ENCODE data around the gene MGME1. TPM values are rescaled to one million over a fixed set of nuclear protein-coding genes. Genes with fewer than 3 reads are reported as not detected.
A peak's percentile ranks its signal among the peaks of the same experiment; 100 is the strongest.

Gene MGME1
- total and polyA plus RNA-seq, 2 donors: 22.9 to 23.1 TPM

- Histone ChIP-seq H3K4me1 (ENCODE audit: control insufficient read depth in 2 of 2, insufficient read depth in 2 of 2, low read length in 2 of 2) (peaks cover 0 to 27% of the 10 kb centered on the region in 2 donors), H3K9me3 (ENCODE audit: control insufficient read depth in 2 of 2, insufficient read depth in 1 of 2, low read length in 1 of 2) (no peaks in the 10 kb centered on the region), H3K27ac (ENCODE audit: low read depth in 1 of 2, low read length in 1 of 2) (peak overlapping the region in 1 of 2 donors; percentile 15), H3K27me3 (ENCODE audit: control insufficient read depth in 2 of 2, insufficient read depth in 1 of 2, low read length in 1 of 2) (no peaks in the 10 kb centered on the region), H3K36me3 (ENCODE audit: control insufficient read depth in 2 of 2, insufficient read depth in 2 of 2, low read length in 1 of 2) (peaks cover 20 to 39% of the 10 kb centered on the region in 2 donors), H3K4me3 (ENCODE audit: low read length in 2 of 2) (no peak overlapping the region)
- WGBS: 16% methylated on average over 13 of the region's 13 CpGs
- DNase-seq (ENCODE audit: low read depth in 6 of 9, low spot score in 9 of 9): peak; percentile 36 to 81 (median 58)
Observed at GRCh38 chr20:17938871-17939619, 29.8 kb upstream of the MGME1 start.

GRCh38 chr20:17939622-17940223, 29.1 kb upstream of the MGME1 start:
- H3K36me3 ChIP-seq (ENCODE audit: control insufficient read depth in 2 of 2, insufficient read depth in 2 of 2, low read length in 1 of 2): peaks cover 20 to 45% of the 10 kb centered on the region in 2 donors
- no peak overlapping the region for H3K27ac ChIP-seq (ENCODE audit: low read depth in 1 of 2, low read length in 1 of 2)
- H3K27me3 ChIP-seq (ENCODE audit: control insufficient read depth in 2 of 2, insufficient read depth in 1 of 2, low read length in 1 of 2): no peaks in the 10 kb centered on the region
- peaks cover 0 to 27% of the 10 kb centered on the region in 2 donors for H3K4me1 ChIP-seq (ENCODE audit: control insufficient read depth in 2 of 2, insufficient read depth in 2 of 2, low read length in 2 of 2)
- H3K9me3 ChIP-seq (ENCODE audit: control insufficient read depth in 2 of 2, insufficient read depth in 1 of 2, low read length in 1 of 2): no peaks in the 10 kb centered on the region
- DNase-seq (ENCODE audit: low read depth in 6 of 9, low spot score in 9 of 9): no peak
- 83% methylated on average over 7 of the region's 7 CpGs for WGBS
- no peak overlapping the region for H3K4me3 ChIP-seq (ENCODE audit: low read length in 2 of 2)

GRCh38 chr20:17940224-17940971, 28.4 kb upstream of the MGME1 start:
- peaks cover 25 to 51% of the 10 kb centered on the region in 2 donors for H3K36me3 ChIP-seq (ENCODE audit: control insufficient read depth in 2 of 2, insufficient read depth in 2 of 2, low read length in 1 of 2)

GRCh38 chr20:17941087-17941825, 27.6 kb upstream of the MGME1 start:
- peaks cover 32 to 60% of the 10 kb centered on the region in 2 donors for H3K36me3 ChIP-seq (ENCODE audit: control insufficient read depth in 2 of 2, insufficient read depth in 2 of 2, low read length in 1 of 2)
- H3K4me3 ChIP-seq (ENCODE audit: low read length in 2 of 2): no peak overlapping the region
- H3K27ac ChIP-seq (ENCODE audit: low read depth in 1 of 2, low read length in 1 of 2): no peak overlapping the region
- DNase-seq (ENCODE audit: low read depth in 6 of 9, low spot score in 9 of 9): no peak
- H3K27me3 ChIP-seq (ENCODE audit: control insufficient read depth in 2 of 2, insufficient read depth in 1 of 2, low read length in 1 of 2): no peaks in the 10 kb centered on the region
- no peaks in the 10 kb centered on the region for H3K9me3 ChIP-seq (ENCODE audit: control insufficient read depth in 2 of 2, insufficient read depth in 1 of 2, low read length in 1 of 2)
- H3K4me1 ChIP-seq (ENCODE audit: control insufficient read depth in 2 of 2, insufficient read depth in 2 of 2, low read length in 2 of 2): peaks cover 0 to 23% of the 10 kb centered on the region in 2 donors
- 92% methylated on average over 10 of the region's 10 CpGs for WGBS

More at GRCh38 chr20:17940224-17940971, 28.4 kb upstream of the MGME1 start:
- no peak overlapping the region for H3K4me3 ChIP-seq (ENCODE audit: low read length in 2 of 2)
- no peaks in the 10 kb centered on the region for H3K9me3 ChIP-seq (ENCODE audit: control insufficient read depth in 2 of 2, insufficient read depth in 1 of 2, low read length in 1 of 2)
- peaks cover 0 to 27% of the 10 kb centered on the region in 2 donors for H3K4me1 ChIP-seq (ENCODE audit: control insufficient read depth in 2 of 2, insufficient read depth in 2 of 2, low read length in 2 of 2)
- no peak overlapping the region for H3K27ac ChIP-seq (ENCODE audit: low read depth in 1 of 2, low read length in 1 of 2)
- no peaks in the 10 kb centered on the region for H3K27me3 ChIP-seq (ENCODE audit: control insufficient read depth in 2 of 2, insufficient read depth in 1 of 2, low read length in 1 of 2)
- 80% methylated on average over 6 of the region's 6 CpGs for WGBS
- DNase-seq (ENCODE audit: low read depth in 6 of 9, low spot score in 9 of 9): no peak

GRCh38 chr20:17941826-17942196, 27.0 kb upstream of the MGME1 start:
- Histone ChIP-seq H3K27ac (ENCODE audit: low read depth in 1 of 2, low read length in 1 of 2) (no peak overlapping the region), H3K9me3 (ENCODE audit: control insufficient read depth in 2 of 2, insufficient read depth in 1 of 2, low read length in 1 of 2) (no peaks in the 10 kb centered on the region), H3K36me3 (ENCODE audit: control insufficient read depth in 2 of 2, insufficient read depth in 2 of 2, low read length in 1 of 2) (peaks cover 32 to 66% of the 10 kb centered on the region in 2 donors), H3K4me3 (ENCODE audit: low read length in 2 of 2) (no peak overlapping the region), H3K4me1 (ENCODE audit: control insufficient read depth in 2 of 2, insufficient read depth in 2 of 2, low read length in 2 of 2) (peaks cover 0 to 19% of the 10 kb centered on the region in 2 donors), H3K27me3 (ENCODE audit: control insufficient read depth in 2 of 2, insufficient read depth in 1 of 2, low read length in 1 of 2) (no peaks in the 10 kb centered on the region)
- DNase-seq (ENCODE audit: low read depth in 6 of 9, low spot score in 9 of 9): no peak
- 97% methylated on average over 3 of the region's 3 CpGs for WGBS

GRCh38 chr20:17943343-17943742, 25.5 kb upstream of the MGME1 start:
- 87% methylated on average over 3 of the region's 3 CpGs for WGBS

GRCh38 chr20:17944854-17945474, 23.9 kb upstream of the MGME1 start:
- Histone ChIP-seq H3K27me3 (ENCODE audit: control insufficient read depth in 2 of 2, insufficient read depth in 1 of 2, low read length in 1 of 2) (no peaks in the 10 kb centered on the region), H3K4me3 (ENCODE audit: low read length in 2 of 2) (no peak overlapping the region), H3K9me3 (ENCODE audit: control insufficient read depth in 2 of 2, insufficient read depth in 1 of 2, low read length in 1 of 2) (no peaks in the 10 kb centered on the region), H3K27ac (ENCODE audit: low read depth in 1 of 2, low read length in 1 of 2) (no peak overlapping the region), H3K4me1 (ENCODE audit: control insufficient read depth in 2 of 2, insufficient read depth in 2 of 2, low read length in 2 of 2) (peaks cover 0 to under 1% of the 10 kb centered on the region in 2 donors), H3K36me3 (ENCODE audit: control insufficient read depth in 2 of 2, insufficient read depth in 2 of 2, low read length in 1 of 2) (peaks cover 49 to 95% of the 10 kb centered on the region in 2 donors)
- 96% methylated on average over 4 of the region's 4 CpGs for WGBS
- DNase-seq (ENCODE audit: low read depth in 6 of 9, low spot score in 9 of 9): no peak

More at GRCh38 chr20:17943343-17943742, 25.5 kb upstream of the MGME1 start:
- Histone ChIP-seq H3K27me3 (ENCODE audit: control insufficient read depth in 2 of 2, insufficient read depth in 1 of 2, low read length in 1 of 2) (no peaks in the 10 kb centered on the region), H3K9me3 (ENCODE audit: control insufficient read depth in 2 of 2, insufficient read depth in 1 of 2, low read length in 1 of 2) (no peaks in the 10 kb centered on the region), H3K4me1 (ENCODE audit: control insufficient read depth in 2 of 2, insufficient read depth in 2 of 2, low read length in 2 of 2) (peaks cover 0 to 14% of the 10 kb centered on the region in 2 donors), H3K27ac (ENCODE audit: low read depth in 1 of 2, low read length in 1 of 2) (no peak overlapping the region), H3K36me3 (ENCODE audit: control insufficient read depth in 2 of 2, insufficient read depth in 2 of 2, low read length in 1 of 2) (peaks cover 39 to 80% of the 10 kb centered on the region in 2 donors), H3K4me3 (ENCODE audit: low read length in 2 of 2) (no peak overlapping the region)
- DNase-seq (ENCODE audit: low read depth in 6 of 9, low spot score in 9 of 9): no peak

- no peaks in the 10 kb centered on the region for H3K4me1 ChIP-seq (ENCODE audit: control insufficient read depth in 2 of 2, insufficient read depth in 2 of 2, low read length in 2 of 2)
- 99% methylated on average over 5 of the region's 5 CpGs for WGBS
- H3K9me3 ChIP-seq (ENCODE audit: control insufficient read depth in 2 of 2, insufficient read depth in 1 of 2, low read length in 1 of 2): no peaks in the 10 kb centered on the region
- no peak for DNase-seq (ENCODE audit: low read depth in 6 of 9, low spot score in 9 of 9)
- peaks cover 52 to 96% of the 10 kb centered on the region in 2 donors for H3K36me3 ChIP-seq (ENCODE audit: control insufficient read depth in 2 of 2, insufficient read depth in 2 of 2, low read length in 1 of 2)
- H3K4me3 ChIP-seq (ENCODE audit: low read length in 2 of 2): no peak overlapping the region
- H3K27ac ChIP-seq (ENCODE audit: low read depth in 1 of 2, low read length in 1 of 2): no peak overlapping the region
- H3K27me3 ChIP-seq (ENCODE audit: control insufficient read depth in 2 of 2, insufficient read depth in 1 of 2, low read length in 1 of 2): no peaks in the 10 kb centered on the region
Observed at GRCh38 chr20:17946040-17946439, 22.8 kb upstream of the MGME1 start.
